K562 (cell line): ENCODE results near the gene SERTAD3. TPM values are rescaled to one million over a fixed set of nuclear protein-coding genes. Genes with fewer than 3 reads are reported as not detected.

Experiments
- BRD9 ChIP-seq: fragments of 450-650 bp; IDR thresholded peaks from 2 replicates; pipeline ENCODE4 v1.6.1; 2018; ENCODE audit warnings: low read depth; ENCODE audit not compliant: partially characterized antibody
- E2F6 ChIP-seq, 2 experiments: IDR thresholded peaks; 2 replicates each; pipeline ENCODE4 v1.6.1; 2011; ENCODE audit warnings: borderline replicate concordance in 1 of 2, control low read depth in 1 of 2, low read depth in 1 of 2, low read length in 1 of 2, mild to moderate bottlenecking in 1 of 2, mixed read lengths in 1 of 2, moderate library complexity in 1 of 2; ENCODE audit not compliant: insufficient read depth in 1 of 2, insufficient read length in 1 of 2, poor library complexity in 1 of 2, severe bottlenecking in 1 of 2; ENCODE audit errors: extremely low read depth in 1 of 2
- EP300 ChIP-seq: IDR thresholded peaks from 2 replicates; pipeline ENCODE4 v1.6.1; 2012; ENCODE audit warnings: low read length, improper control_type of control experiment
- FIP1L1 ChIP-seq: fragments of 200-400 bp; formaldehyde crosslinking; IDR thresholded peaks from 2 replicates; pipeline ENCODE4 v1.6.1; 2018; ENCODE audit warnings: mild to moderate bottlenecking, low read depth, low read length; ENCODE audit not compliant: poor library complexity, severe bottlenecking
- GTF2A2 ChIP-seq: IDR thresholded peaks from 2 replicates; pipeline ENCODE4 v1.6.1; 2016; ENCODE audit warnings: mild to moderate bottlenecking, missing genetic modification characterization, missing compliant biosample characterization
- HMGN3 ChIP-seq: IDR thresholded peaks from 2 replicates; pipeline ENCODE4 v1.6.1; 2011; ENCODE audit warnings: borderline replicate concordance, low read depth, mild to moderate bottlenecking, mixed read lengths, low read length; ENCODE audit not compliant: insufficient read length; ENCODE audit errors: extremely low read depth
- HNRNPLL ChIP-seq: fragments of 200-400 bp; formaldehyde crosslinking; IDR thresholded peaks from 2 replicates; pipeline ENCODE4 v1.6.1; 2017; ENCODE audit warnings: low read length, low read depth, mild to moderate bottlenecking; ENCODE audit not compliant: poor library complexity, severe bottlenecking
- MTA2 ChIP-seq: fragments of 450-650 bp; IDR thresholded peaks from 2 replicates; pipeline ENCODE4 v1.6.1; 2016; ENCODE audit warnings: low read depth
- NCOR1 ChIP-seq: fragments of 450-650 bp; IDR thresholded peaks from 2 replicates; pipeline ENCODE4 v1.6.1; 2016; ENCODE audit warnings: mild to moderate bottlenecking, moderate library complexity
- PTBP1 ChIP-seq: fragments of 200-400 bp; formaldehyde crosslinking; IDR thresholded peaks from 2 replicates; pipeline ENCODE4 v1.6.1; 2017; ENCODE audit warnings: low read depth, low read length
- RBBP5 ChIP-seq: fragments of 200-600 bp; sonication (generic); IDR thresholded peaks from 2 replicates; pipeline ENCODE4 v1.6.1; 2012; ENCODE audit warnings: borderline replicate concordance, mild to moderate bottlenecking, low read length, control low read depth, inconsistent platforms; ENCODE audit not compliant: insufficient read depth, poor library complexity, severe bottlenecking
- SIN3A ChIP-seq, 2 experiments: fragments of 150-350 bp in 1 of 2; IDR thresholded peaks; 2 replicates each; pipeline ENCODE4 v1.6.1; 2011 to 2016; ENCODE audit warnings: borderline replicate concordance in 2 of 2, low read depth in 2 of 2, low read length in 2 of 2, mild to moderate bottlenecking in 2 of 2, moderate library complexity in 2 of 2; ENCODE audit not compliant: control insufficient read depth in 1 of 2
- SMAD3 ChIP-seq: fragments of 450-650 bp; formaldehyde crosslinking; conservative IDR thresholded peaks from 2 replicates; pipeline ENCODE4 v1.4.0; 2020; ENCODE audit warnings: mild to moderate bottlenecking
- SNIP1 ChIP-seq: fragments of 450-650 bp; IDR thresholded peaks from 2 replicates; pipeline ENCODE4 v1.7.1; 2017; ENCODE audit warnings: low read depth, mild to moderate bottlenecking
- XRCC4 ChIP-seq: IDR thresholded peaks from one replicate; pipeline ENCODE4 v1.6.1; 2011; ENCODE audit not compliant: insufficient read depth, insufficient read length; ENCODE audit errors: extremely low read depth
- ZFP91 ChIP-seq: sonication (generic); formaldehyde crosslinking; IDR thresholded peaks from 2 replicates; pipeline ENCODE4 v1.8.0; 2022; ENCODE audit warnings: mild to moderate bottlenecking, missing genetic modification reagents
- ZNF224 ChIP-seq: sonication (generic); formaldehyde crosslinking; IDR thresholded peaks from 2 replicates; pipeline ENCODE4 v1.8.0; 2022; ENCODE audit warnings: mild to moderate bottlenecking, missing genetic modification reagents
- polyA plus RNA-seq, 8 experiments: library from polyadenylated mRNA; depleted of rRNA in 4 of 8; stranded (reverse) in 5 of 8; unstranded in 3 of 8; fragments of >200 nt; fragmentation: Nextera tagmentation in 2 of 8; fragmentation: Illumina TruSeq in 1 of 8; extraction: Ambion mirVana in 2 of 8; extraction: Trizol in 1 of 8; gene quantifications; 2 replicates each; pipeline versions ENCODE4 v1.2.1 to v1.2.3, GENCODE V29; 2011 to 2014; ENCODE audit warnings: inconsistent platforms in 1 of 8, missing spikeins in 1 of 8
- total RNA-seq, 7 experiments: library from RNA; depleted of rRNA in 6 of 7; stranded (reverse); fragments of >200 nt in 6 of 7; fragmentation: Illumina TruSeq in 2 of 7; extraction: Trizol in 2 of 7; gene quantifications; 2 replicates each; pipeline versions ENCODE4 v1.2.1 to v1.2.3, GENCODE V29; 2011 to 2021; ENCODE audit warnings: low replicate concordance in 1 of 7
- TF ChIP-seq, protein P1 (sequence below): IDR thresholded peaks from 2 replicates; pipeline ENCODE4 v1.6.1; 2016; ENCODE audit warnings: missing genetic modification characterization, missing compliant biosample characterization
- TF ChIP-seq, protein P2 (sequence below): sonication (generic); formaldehyde crosslinking; IDR thresholded peaks from 2 replicates; pipeline ENCODE4 v1.9.0; 2022; ENCODE audit warnings: mild to moderate bottlenecking, missing genetic modification reagents

The SERTAD3 gene
- total and polyA plus RNA-seq, 9 of the 15 experiments (the other 6 are each of a cell fraction or from before 2014, with no cell fraction given) = 5.4 to 28.9 (median 17.5) TPM

DNA sequence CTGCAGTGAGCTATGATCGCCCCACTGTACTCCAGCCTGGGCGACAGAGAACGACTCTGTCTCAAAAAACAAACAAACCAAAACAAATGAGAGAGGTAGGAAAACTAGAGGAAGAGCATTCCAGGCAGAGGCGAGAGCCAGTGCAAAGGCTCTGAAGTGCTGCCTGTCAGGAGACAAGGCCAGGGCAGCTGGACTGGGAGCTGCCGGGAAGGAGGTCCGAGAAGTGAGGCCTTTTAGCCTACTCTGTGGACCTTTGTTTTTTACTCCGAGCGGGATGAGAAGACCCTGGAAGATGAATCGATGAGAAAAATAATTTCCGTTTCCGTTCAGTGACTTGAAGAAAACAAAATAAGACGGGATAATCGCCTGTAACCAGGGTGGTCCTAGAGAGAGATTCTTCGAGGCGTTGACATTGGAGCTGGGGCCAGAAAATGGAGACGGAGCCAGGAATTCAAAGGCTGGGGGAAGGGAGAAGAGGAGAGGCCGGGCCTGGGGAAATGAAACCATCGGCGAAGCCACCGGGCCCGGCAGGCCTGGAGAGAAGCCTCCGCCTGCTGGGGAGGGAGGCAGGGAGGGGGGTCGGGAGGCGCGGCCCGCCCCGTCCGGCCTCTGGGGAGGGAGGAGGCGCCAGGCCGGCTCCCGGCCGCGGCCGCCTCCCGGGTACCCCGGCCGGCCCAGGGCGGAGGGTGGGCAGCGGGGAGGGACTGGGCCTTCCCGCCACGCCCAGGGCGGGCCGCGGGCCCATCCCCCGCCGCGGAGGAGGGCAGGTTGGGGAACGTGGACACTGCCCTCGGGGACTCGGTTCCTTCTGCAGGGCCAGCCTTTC lies 10.5 kb downstream of the SERTAD3 start (continued):
- TF ChIP-seq SIN3A (IDR thresholded peaks at IDR 0.05; ENCODE audit: borderline replicate concordance in 2 of 2, control insufficient read depth in 1 of 2, low read depth in 2 of 2, low read length in 2 of 2) (peak in 1 of 2 experiments; percentile 30; a peak in 2 of 4 replicates), EP300 (peak; percentile 35; the same call in 1 of the 2 replicates), SMAD3 (CRISPR knock-in tag) (no peak), HMGN3 (peak; percentile 91), GTF2A2 (tag) (0 out of 2 replicates have a peak, but pooled peaks have one; percentile 12), ZFP91 (no peak), HNRNPLL (no peak), PTBP1 (no peak), E2F6 (IDR thresholded peaks at IDR 0.05; ENCODE audit: borderline replicate concordance in 1 of 2, extremely low read depth in 1 of 2, insufficient read depth in 1 of 2, insufficient read length in 1 of 2, low read depth in 1 of 2, low read length in 1 of 2, poor library complexity in 1 of 2, severe bottlenecking in 1 of 2) (peak in 1 of 2 experiments; percentile 77), FIP1L1 (no peak), SNIP1 (no peak; the same call in 1 of the 2 replicates), XRCC4 (no peak), MTA2 (no peak), NCOR1 (peak; percentile 29), BRD9 (peak; percentile 78), ZNF224 (no peak), RBBP5 (no peak)
- TF ChIP-seq, protein P1, sequence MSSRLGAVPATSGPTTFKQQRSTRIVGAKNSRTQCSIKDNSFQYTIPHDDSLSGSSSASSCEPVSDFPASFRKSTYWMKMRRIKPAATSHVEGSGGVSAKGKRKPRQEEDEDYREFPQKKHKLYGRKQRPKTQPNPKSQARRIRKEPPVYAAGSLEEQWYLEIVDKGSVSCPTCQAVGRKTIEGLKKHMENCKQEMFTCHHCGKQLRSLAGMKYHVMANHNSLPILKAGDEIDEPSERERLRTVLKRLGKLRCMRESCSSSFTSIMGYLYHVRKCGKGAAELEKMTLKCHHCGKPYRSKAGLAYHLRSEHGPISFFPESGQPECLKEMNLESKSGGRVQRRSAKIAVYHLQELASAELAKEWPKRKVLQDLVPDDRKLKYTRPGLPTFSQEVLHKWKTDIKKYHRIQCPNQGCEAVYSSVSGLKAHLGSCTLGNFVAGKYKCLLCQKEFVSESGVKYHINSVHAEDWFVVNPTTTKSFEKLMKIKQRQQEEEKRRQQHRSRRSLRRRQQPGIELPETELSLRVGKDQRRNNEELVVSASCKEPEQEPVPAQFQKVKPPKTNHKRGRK (tag) = no peak
- TF ChIP-seq, protein P2, sequence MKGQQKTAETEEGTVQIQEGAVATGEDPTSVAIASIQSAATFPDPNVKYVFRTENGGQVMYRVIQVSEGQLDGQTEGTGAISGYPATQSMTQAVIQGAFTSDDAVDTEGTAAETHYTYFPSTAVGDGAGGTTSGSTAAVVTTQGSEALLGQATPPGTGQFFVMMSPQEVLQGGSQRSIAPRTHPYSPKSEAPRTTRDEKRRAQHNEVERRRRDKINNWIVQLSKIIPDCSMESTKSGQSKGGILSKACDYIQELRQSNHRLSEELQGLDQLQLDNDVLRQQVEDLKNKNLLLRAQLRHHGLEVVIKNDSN (CRISPR knock-in tag) = no peak
